ENCODE measurements around the gene ZNF831.

GRCh38 chr20:59191036-59191755, 27.6 kb downstream of the ZNF831 start:
- no peak for TF ChIP-seq CTCF (IDR thresholded peaks at IDR 0.05; ENCODE audit: insufficient read depth, low read depth, low read length)
- TF ChIP-seq EZH2 (IDR thresholded peaks at IDR 0.05; ENCODE audit: insufficient read depth, low read length), result no peak

Data from astrocyte (in vitro differentiated cells and primary cell).